ENCODE results near the gene UGDH.

UGDH gene

GRCh38 chr4:39498727-39499020 is 28.6 kb downstream of the UGDH start:
- no peak for ATAC-seq
- TF ChIP-seq ESRRG (CRISPR knock-in tag; IDR thresholded peaks at IDR 0.05) (no peak), TCF4 (CRISPR knock-in tag; IDR thresholded peaks at IDR 0.05; ENCODE audit: borderline replicate concordance) (no peak), PPARA (CRISPR knock-in tag; IDR thresholded peaks at IDR 0.05; ENCODE audit: borderline replicate concordance) (no peak), BACH2 (CRISPR knock-in tag; IDR thresholded peaks at IDR 0.05; ENCODE audit: borderline replicate concordance) (no peak), CSDC2 (CRISPR knock-in tag; IDR thresholded peaks at IDR 0.05) (no peak), POU6F1 (CRISPR knock-in tag; IDR thresholded peaks at IDR 0.05; ENCODE audit: borderline replicate concordance, low read depth) (no peak), ZNF70 (CRISPR knock-in tag; IDR thresholded peaks at IDR 0.05) (no peak), TOX (CRISPR knock-in tag; IDR thresholded peaks at IDR 0.05; ENCODE audit: borderline replicate concordance) (no peak), PATZ1 (CRISPR knock-in tag; IDR thresholded peaks at IDR 0.05; ENCODE audit: borderline replicate concordance) (no peak), SNAI2 (CRISPR knock-in tag; IDR thresholded peaks at IDR 0.05) (no peak), ZC3H10 (CRISPR knock-in tag; IDR thresholded peaks at IDR 0.05) (no peak), ZNF8 (CRISPR knock-in tag; IDR thresholded peaks at IDR 0.05) (no peak), GLIS3 (CRISPR knock-in tag; IDR thresholded peaks at IDR 0.05) (no peak)

- ATAC-seq = no peak
- TF ChIP-seq CSRNP3 (CRISPR knock-in tag; IDR thresholded peaks at IDR 0.05) (no peak), TSHZ2 (CRISPR knock-in tag; IDR thresholded peaks at IDR 0.05) (no peak), CSDC2 (CRISPR knock-in tag; IDR thresholded peaks at IDR 0.05) (no peak), ESRRG (CRISPR knock-in tag; IDR thresholded peaks at IDR 0.05) (no peak), ZNF8 (CRISPR knock-in tag; IDR thresholded peaks at IDR 0.05) (no peak), ISL1 (CRISPR knock-in tag; IDR thresholded peaks at IDR 0.05) (no peak), BACH2 (CRISPR knock-in tag; IDR thresholded peaks at IDR 0.05; ENCODE audit: borderline replicate concordance) (no peak), TOX (CRISPR knock-in tag; IDR thresholded peaks at IDR 0.05; ENCODE audit: borderline replicate concordance) (no peak), SNAI2 (CRISPR knock-in tag; IDR thresholded peaks at IDR 0.05) (no peak), PPARA (CRISPR knock-in tag; IDR thresholded peaks at IDR 0.05; ENCODE audit: borderline replicate concordance) (no peak), ZFP30 (CRISPR knock-in tag; IDR thresholded peaks at IDR 0.05) (no peak), ZC3H10 (CRISPR knock-in tag; IDR thresholded peaks at IDR 0.05) (no peak), OSR1 (CRISPR knock-in tag; IDR thresholded peaks at IDR 0.05) (no peak), ZFP3 (CRISPR knock-in tag; IDR thresholded peaks at IDR 0.05) (no peak), RARB (CRISPR knock-in tag; IDR thresholded peaks at IDR 0.05) (no peak), ZNF565 (CRISPR knock-in tag; conservative IDR thresholded peaks at IDR 0.05; ENCODE audit: low read depth) (no peak), GLIS3 (CRISPR knock-in tag; IDR thresholded peaks at IDR 0.05) (no peak), ZNF70 (CRISPR knock-in tag; IDR thresholded peaks at IDR 0.05) (no peak), CREB5 (CRISPR knock-in tag; IDR thresholded peaks at IDR 0.05; ENCODE audit: low read depth) (no peak), PATZ1 (CRISPR knock-in tag; IDR thresholded peaks at IDR 0.05; ENCODE audit: borderline replicate concordance) (no peak)
Observed at GRCh38 chr4:39497909-39498726, 29.1 kb downstream of the UGDH start.
